Prostate gland (tissue), 2 donors: ENCODE data around the gene CEP85L. TPM values are rescaled to one million over a fixed set of nuclear protein-coding genes. Genes with fewer than 3 reads are reported as not detected.

ENCODE experiments used
- DNase-seq: peaks from one replicate; pipeline ENCODE4 v3.0.0-alpha.2; 2019; ENCODE audit warnings: low spot score
- H3K27ac ChIP-seq, 2 donors: fragments of 200-600 bp; sonication (generic); 2 replicates each; pipeline ENCODE4 v1.5.1; 2017 to 2019
- H3K27me3 ChIP-seq: fragments of 200-600 bp; sonication (generic); replicated peaks from 2 replicates; pipeline ENCODE4 v1.5.1; 2019; ENCODE audit not compliant: insufficient read depth
- H3K36me3 ChIP-seq, 2 donors: fragments of 200-600 bp; sonication (generic); 1 replicate in 1 of 2; 2 replicates in 1 of 2; pipeline versions ENCODE4 v1.5.1 to v1.8.1; 2017 to 2019
- H3K4me1 ChIP-seq: fragments of 200-600 bp; sonication (generic); replicated peaks from 2 replicates; pipeline ENCODE4 v1.5.1; 2019
- H3K4me3 ChIP-seq, 2 donors: fragments of 200-600 bp; sonication (generic); 2 replicates each; pipeline ENCODE4 v1.5.1; 2017 to 2019
- H3K9me3 ChIP-seq: fragments of 200-600 bp; sonication (generic); 2 replicates; pipeline ENCODE4 v1.5.1; 2017
- POLR2A ChIP-seq: fragments of 450-650 bp; IDR thresholded peaks from one replicate; pipeline ENCODE4 v1.6.1; 2016; ENCODE audit warnings: antibody characterized with exemption, mild to moderate bottlenecking
- POLR2AphosphoS5 ChIP-seq: sonication (generic); formaldehyde crosslinking; IDR thresholded peaks from one replicate; pipeline ENCODE4 v1.6.1; 2017; ENCODE audit warnings: antibody characterized with exemption
- WGBS: methylation state at CpG from one replicate; pipeline ENCODE4 v1.1.5; 2018; 5-methylcytosine and 5-hydroxymethylcytosine counted together
- intact Hi-C: fragments of 100-400 bp; cut with DNase I; formaldehyde crosslinking; loops from one replicate; pipeline ENCODE4 v1.14.2; 2022
- total RNA-seq, 2 donors: library from RNA; depleted of rRNA; stranded (reverse); fragments of >200 nt; gene quantifications; one replicate each; pipeline ENCODE4 v1.1.0, GENCODE V29; 2016
- TF ChIP-seq, protein P1 (sequence below), 4 experiments: fragments of 200-600 bp in 2 of 4; fragments of 450-650 bp in 2 of 4; sonication (generic) in 2 of 4; IDR thresholded peaks; 1 replicate in 3 of 4; 2 replicates in 1 of 4; pipeline ENCODE4 v1.5.1; 2016 to 2019; ENCODE audit warnings: antibody characterized with exemption in 4 of 4, mild to moderate bottlenecking in 2 of 4, moderate library complexity in 2 of 4

Gene CEP85L
- total RNA-seq, 2 donors from 2014 or later, result 2.7 to 33.5 TPM

DNA sequence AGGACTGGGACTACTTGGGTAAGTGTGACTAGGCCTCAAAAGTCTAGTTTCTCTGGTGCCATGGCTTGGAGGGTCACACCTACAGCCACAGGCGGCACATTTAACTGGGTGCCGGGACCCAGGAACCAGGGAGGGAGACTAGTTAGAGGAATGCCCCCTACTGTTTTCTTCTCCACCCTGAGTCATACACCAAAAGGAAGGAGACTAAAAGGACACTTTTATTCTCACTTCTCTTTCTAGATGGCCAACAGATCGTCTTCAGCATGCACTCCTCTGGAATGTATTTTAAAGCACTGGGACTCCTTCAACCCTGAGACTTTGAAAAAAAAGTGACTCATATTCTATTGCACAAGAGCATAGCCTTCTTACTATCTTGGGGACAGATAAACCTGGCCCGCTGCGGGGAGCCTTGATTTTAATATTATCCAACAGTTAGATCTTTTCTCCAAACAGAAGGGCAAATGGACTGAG is 69.9 kb downstream of the CEP85L start:
- DNase-seq, result no peak
- Histone ChIP-seq H3K27me3 (no peaks in the 10 kb centered on the region), H3K9me3 (no peaks in the 10 kb centered on the region), H3K27ac (no peak overlapping the region), H3K36me3 (no peaks in the 10 kb centered on the region), H3K4me1 (no peaks in the 10 kb centered on the region), H3K4me3 (no peak overlapping the region)
- TF ChIP-seq, protein P1, sequence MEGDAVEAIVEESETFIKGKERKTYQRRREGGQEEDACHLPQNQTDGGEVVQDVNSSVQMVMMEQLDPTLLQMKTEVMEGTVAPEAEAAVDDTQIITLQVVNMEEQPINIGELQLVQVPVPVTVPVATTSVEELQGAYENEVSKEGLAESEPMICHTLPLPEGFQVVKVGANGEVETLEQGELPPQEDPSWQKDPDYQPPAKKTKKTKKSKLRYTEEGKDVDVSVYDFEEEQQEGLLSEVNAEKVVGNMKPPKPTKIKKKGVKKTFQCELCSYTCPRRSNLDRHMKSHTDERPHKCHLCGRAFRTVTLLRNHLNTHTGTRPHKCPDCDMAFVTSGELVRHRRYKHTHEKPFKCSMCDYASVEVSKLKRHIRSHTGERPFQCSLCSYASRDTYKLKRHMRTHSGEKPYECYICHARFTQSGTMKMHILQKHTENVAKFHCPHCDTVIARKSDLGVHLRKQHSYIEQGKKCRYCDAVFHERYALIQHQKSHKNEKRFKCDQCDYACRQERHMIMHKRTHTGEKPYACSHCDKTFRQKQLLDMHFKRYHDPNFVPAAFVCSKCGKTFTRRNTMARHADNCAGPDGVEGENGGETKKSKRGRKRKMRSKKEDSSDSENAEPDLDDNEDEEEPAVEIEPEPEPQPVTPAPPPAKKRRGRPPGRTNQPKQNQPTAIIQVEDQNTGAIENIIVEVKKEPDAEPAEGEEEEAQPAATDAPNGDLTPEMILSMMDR (IDR thresholded peaks at IDR 0.05), result no peak
- TF ChIP-seq POLR2A, result no peak
- TF ChIP-seq POLR2AphosphoS5, result no peak
- WGBS, result 79% methylated on average over 5 of the region's 5 CpGs
- intact Hi-C loops, result loop anchor here (5.0 kb wide), 1 partner anchor 299 kb away; no protein-coding TSS in a partner anchor

DNA sequence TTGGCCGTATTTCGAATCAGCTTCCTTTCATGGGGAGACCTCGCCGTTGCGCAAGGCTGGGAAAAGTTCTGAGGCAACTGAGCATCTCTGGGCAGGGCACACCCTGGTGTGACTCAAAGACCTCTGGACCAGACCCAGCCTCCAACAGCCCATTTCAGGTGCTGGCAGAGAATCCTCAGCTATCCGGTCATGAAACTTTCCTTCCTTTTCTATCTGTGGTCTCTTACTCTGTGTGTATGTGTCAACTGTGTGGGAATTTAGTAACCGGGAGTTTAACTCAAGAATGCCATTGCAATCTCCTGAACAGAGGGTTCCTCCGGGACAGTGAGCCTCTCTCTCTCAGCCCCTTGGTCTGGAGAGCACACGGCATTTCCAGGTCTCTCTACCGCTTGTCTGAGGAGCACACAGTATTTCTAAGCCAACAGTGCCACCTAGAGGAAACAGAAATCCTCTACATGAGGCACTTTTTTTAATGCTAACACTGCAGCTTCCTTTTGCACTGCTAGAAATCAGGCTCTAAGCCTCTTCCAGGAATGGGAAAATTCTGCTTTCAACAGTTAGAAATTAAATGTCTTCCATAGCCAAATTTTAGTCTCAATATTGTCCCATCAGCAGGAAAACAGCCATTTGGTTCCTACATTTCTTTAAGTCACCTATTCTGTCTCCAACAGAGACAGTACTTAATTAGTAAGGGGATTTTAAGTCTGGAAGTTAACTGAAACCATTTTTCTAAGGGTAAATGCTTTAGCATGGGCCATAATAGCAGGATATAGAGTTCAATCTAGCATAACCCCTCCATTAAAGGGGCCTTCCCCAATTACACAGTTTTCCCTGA is 70.6 kb downstream of the CEP85L start:
- H3K4me3 ChIP-seq, result no peak overlapping the region
- H3K27ac ChIP-seq, result no peak overlapping the region
- H3K27me3 ChIP-seq, result no peaks in the 10 kb centered on the region
- intact Hi-C loops, result loop anchor here (5.0 kb wide), 1 partner anchor 299 kb away; no protein-coding TSS in a partner anchor
- 54% methylated on average over 10 of the region's 10 CpGs for whole genome bisulfite sequencing
- TF ChIP-seq POLR2A (no peak), POLR2AphosphoS5 (no peak)
- TF ChIP-seq, protein P1 (IDR thresholded peaks at IDR 0.05), result peak in 3 of 4 experiments; percentile 61 to 74 (median 65)
- no peaks in the 10 kb centered on the region for H3K4me1 ChIP-seq
- DNase-seq, result peak; percentile 14
- no peaks in the 10 kb centered on the region for H3K9me3 ChIP-seq
- H3K36me3 ChIP-seq, result no peaks in the 10 kb centered on the region

DNA sequence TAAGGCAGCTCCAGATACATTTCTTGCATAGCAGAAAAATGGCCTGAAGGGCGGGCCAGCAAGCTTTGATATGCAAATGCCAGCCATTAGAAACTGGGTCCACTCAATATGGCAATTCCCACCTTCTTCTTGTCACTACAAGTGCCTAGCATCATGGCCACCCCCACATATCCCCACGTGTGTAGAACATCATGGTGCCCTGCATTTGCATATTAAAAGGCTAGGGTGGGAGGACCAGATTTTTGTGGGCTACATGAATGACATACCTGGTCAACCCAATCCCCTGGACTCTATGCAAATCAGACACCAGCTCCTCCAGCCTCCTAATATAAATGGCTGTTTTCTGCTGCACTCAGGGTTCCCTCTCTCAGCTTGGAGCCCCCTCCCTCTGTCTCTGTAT is 71.6 kb downstream of the CEP85L start:
- WGBS, result 88% methylated on average over 2 of the region's 2 CpGs
- no peaks in the 10 kb centered on the region for H3K27me3 ChIP-seq
- intact Hi-C loops, result loop anchor here (5.0 kb wide), 1 partner anchor 297 kb away; no protein-coding TSS in a partner anchor

DNA sequence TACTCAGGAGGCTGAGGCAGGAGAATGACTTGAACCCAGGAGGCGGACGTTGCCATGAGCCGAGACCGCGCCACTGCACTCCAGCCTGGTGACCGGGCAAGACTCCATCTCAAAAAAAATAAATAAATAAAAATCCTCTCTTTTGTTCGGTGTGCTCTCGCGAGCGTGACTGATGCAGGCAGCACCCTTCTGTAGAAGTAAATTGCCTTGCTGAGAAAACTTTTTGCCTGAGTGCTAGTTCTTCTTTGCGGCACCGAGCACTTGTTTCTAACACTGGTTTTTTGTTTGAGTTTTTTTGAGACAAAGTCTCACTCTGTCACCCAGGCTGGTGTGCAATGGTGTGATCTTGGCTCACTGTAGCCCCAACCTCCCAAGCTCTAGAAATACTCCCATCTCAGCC is 72.8 kb downstream of the CEP85L start:
- intact Hi-C loops, result no loop called here
- no peak for DNase-seq
- Histone ChIP-seq H3K36me3 (no peaks in the 10 kb centered on the region), H3K4me1 (no peaks in the 10 kb centered on the region), H3K4me3 (no peak overlapping the region), H3K27ac (no peak overlapping the region), H3K27me3 (no peaks in the 10 kb centered on the region), H3K9me3 (no peaks in the 10 kb centered on the region)
- 99% methylated on average over 12 of the region's 12 CpGs for WGBS
- TF ChIP-seq, protein P1 (IDR thresholded peaks at IDR 0.05), result no peak
- TF ChIP-seq POLR2AphosphoS5 (no peak), POLR2A (no peak)

More for the DNA sequence above, 71.6 kb downstream of the CEP85L start:
- Histone ChIP-seq H3K9me3 (no peaks in the 10 kb centered on the region), H3K27ac (no peak overlapping the region), H3K4me3 (no peak overlapping the region), H3K4me1 (no peaks in the 10 kb centered on the region), H3K36me3 (no peaks in the 10 kb centered on the region)
- no peak for DNase-seq
- TF ChIP-seq POLR2A (no peak), POLR2AphosphoS5 (no peak)
- TF ChIP-seq, protein P1 (IDR thresholded peaks at IDR 0.05), result no peak

DNA sequence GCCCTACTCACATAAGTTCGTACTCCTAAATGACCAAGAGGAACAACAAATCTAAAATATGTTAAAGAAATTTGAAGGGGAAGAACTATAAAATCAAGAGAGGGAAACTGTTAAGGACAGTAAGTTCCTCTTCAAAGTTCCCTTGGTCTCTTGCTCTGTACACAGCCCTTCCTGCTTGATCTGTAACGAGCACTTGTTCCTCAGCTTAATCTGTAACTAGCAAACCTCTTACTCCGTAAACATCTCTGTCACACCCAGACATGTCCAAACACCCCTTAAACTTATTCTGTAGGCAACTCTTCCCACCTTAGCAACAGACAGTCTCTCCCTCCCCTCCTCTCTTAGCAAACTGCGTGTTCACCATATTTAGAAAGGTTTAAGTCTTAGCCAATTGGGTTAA is 73.4 kb downstream of the CEP85L start:
- no peak for DNase-seq
- H3K4me1 ChIP-seq, result no peaks in the 10 kb centered on the region
- TF ChIP-seq POLR2AphosphoS5 (no peak), POLR2A (no peak)
- TF ChIP-seq, protein P1 (IDR thresholded peaks at IDR 0.05), result no peak
- H3K9me3 ChIP-seq, result no peaks in the 10 kb centered on the region
- intact Hi-C loops, result no loop called here
- WGBS, result 51% methylated on average over 4 of the region's 4 CpGs
- H3K36me3 ChIP-seq, result no peaks in the 10 kb centered on the region
- H3K27me3 ChIP-seq, result no peaks in the 10 kb centered on the region
- H3K4me3 ChIP-seq, result no peak overlapping the region
- H3K27ac ChIP-seq, result no peak overlapping the region
